Bronchial epithelial cell (primary cell): Measurements from ENCODE around the gene SNAP29. TPM values are rescaled to one million over a fixed set of nuclear protein-coding genes. Genes with fewer than 3 reads are reported as not detected.
A peak's percentile ranks its signal among the peaks of the same experiment; 100 is the strongest.

ENCODE experiments used
- DNase-seq: peaks from one replicate; pipeline ENCODE4 v3.0.0-alpha.2; 2010; ENCODE audit warnings: low read depth
- FAIRE-seq: peaks from 2 replicates; lab custom pipeline; 2011; peaks lifted over from hg19 to GRCh38; lab: Jason Lieb, UNC
- H3K27me3 ChIP-seq: 2 replicates; pipeline ENCODE4 v1.5.1; 2011; ENCODE audit warnings: low read length; ENCODE audit not compliant: control insufficient read depth, insufficient read depth
- H3K36me3 ChIP-seq: 2 replicates; pipeline ENCODE4 v1.5.1; 2011; ENCODE audit warnings: low read length; ENCODE audit not compliant: control insufficient read depth, insufficient read depth
- H3K4me3 ChIP-seq: 2 replicates; pipeline ENCODE4 v1.5.1; 2011; ENCODE audit warnings: mild to moderate bottlenecking, low read depth, low read length, control low read depth
- CTCF ChIP-seq: IDR thresholded peaks from 2 replicates; pipeline ENCODE4 v1.5.1; 2011; ENCODE audit warnings: mild to moderate bottlenecking, moderate library complexity, low read length, control low read depth, inconsistent platforms; ENCODE audit not compliant: insufficient read depth, severe bottlenecking
- total RNA-seq: library from RNA; depleted of rRNA; stranded (reverse); fragments of >200 nt; gene quantifications from 2 replicates; pipeline ENCODE4 v1.2.1, GENCODE V29; 2014

The SNAP29 gene
- total RNA-seq, 1 donor from 2014 or later: 3.7 TPM

GRCh38 chr22:20909543-20910303 lies 50.9 kb downstream of the SNAP29 start:
- DNase-seq (no peak), FAIRE-seq (no peak)
- Histone ChIP-seq H3K36me3 (no peaks in the 10 kb centered on the region), H3K27me3 (no peaks in the 10 kb centered on the region), H3K4me3 (no peak overlapping the region)
- no peak for TF ChIP-seq CTCF

- no peak for TF ChIP-seq CTCF
- H3K27me3 ChIP-seq: no peaks in the 10 kb centered on the region
- no peak overlapping the region for H3K4me3 ChIP-seq
- DNase-seq: no peak
- no peak for FAIRE-seq
- H3K36me3 ChIP-seq: no peaks in the 10 kb centered on the region
Measured at GRCh38 chr22:20912494-20912893, 53.7 kb downstream of the SNAP29 start.

GRCh38 chr22:20916916-20917810 lies 58.4 kb downstream of the SNAP29 start, which contains the start of gene CRKL:
Gene CRKL, plus strand, starts transcription at chr22:20917407. Its CDS starts 528 bp downstream, at chr22:20917935.
- Histone ChIP-seq H3K4me3 (peak within 1 kb of the TSS; percentile 97), H3K36me3 (no peaks in the 10 kb centered on the region), H3K27me3 (no peaks in the 10 kb centered on the region)
- DNase-seq (peak; percentile 91), FAIRE-seq (no peak)
- TF ChIP-seq CTCF: peak; percentile 99

DNA sequence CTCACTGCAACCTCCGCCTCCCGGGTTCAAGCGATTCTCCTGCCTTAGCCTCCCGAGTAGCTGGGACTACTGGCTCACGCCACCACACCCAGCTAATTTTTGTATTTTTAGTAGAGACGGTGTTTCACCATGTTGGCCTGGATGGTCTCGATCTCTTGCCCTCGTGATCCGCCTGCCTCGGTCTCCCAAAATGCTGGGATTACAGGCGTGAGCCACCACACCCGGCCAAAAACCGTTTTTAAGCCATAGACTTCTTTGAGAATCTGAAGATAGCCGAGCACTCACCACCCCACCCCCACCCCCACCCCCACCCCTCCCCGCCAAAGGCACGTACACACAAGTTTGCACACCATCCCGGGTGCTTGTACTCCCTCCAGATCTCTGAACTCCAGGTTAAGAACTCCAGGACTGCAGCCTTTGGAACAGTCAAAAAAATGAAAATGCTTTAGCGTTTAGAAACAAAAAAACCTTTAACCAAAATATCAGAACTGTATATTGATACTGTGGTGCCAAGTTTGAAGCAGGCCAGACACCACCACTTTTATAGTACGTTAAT lies 59.9 kb downstream of the SNAP29 start:
- no peak for DNase-seq
- TF ChIP-seq CTCF: no peak
- H3K36me3 ChIP-seq: no peaks in the 10 kb centered on the region
- no peak for FAIRE-seq
- H3K27me3 ChIP-seq: no peaks in the 10 kb centered on the region
- H3K4me3 ChIP-seq: peak overlapping the region; percentile 97

DNA sequence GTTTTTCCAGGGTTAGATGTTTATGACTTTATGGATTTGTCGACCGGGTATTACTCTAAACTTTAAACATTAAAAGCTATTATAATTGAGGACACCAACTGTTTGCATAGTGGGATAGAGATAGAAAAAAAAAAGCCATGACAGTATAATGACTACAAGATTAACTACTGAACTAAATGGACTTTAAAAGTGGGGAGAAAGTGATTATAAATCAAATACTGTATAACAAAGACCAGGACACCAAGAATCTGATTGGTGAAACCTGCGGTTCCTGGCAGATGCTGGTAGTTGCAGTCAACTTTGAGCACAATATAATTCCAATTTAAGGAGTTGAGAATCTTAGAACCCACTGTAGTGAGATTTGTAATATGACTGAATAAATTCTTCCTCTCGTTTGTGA lies 60.9 kb downstream of the SNAP29 start:
- no peak for DNase-seq
- no peak for FAIRE-seq

More for the DNA sequence above, 60.9 kb downstream of the SNAP29 start:
- peak overlapping the region; percentile 97 for H3K4me3 ChIP-seq
- H3K36me3 ChIP-seq: peaks cover 1% of the 10 kb centered on the region
- no peak for TF ChIP-seq CTCF
- H3K27me3 ChIP-seq: no peaks in the 10 kb centered on the region
